HG03558 (cell line): ENCODE results near the gene ZNF865.

Experiments used
- ATAC-seq: cut with Tn5 transposase; IDR thresholded peaks from one replicate; pipeline ENCODE4 v1.9.1; 2021; ENCODE audit warnings: moderate number of reproducible peaks; ENCODE audit not compliant: unreplicated experiment; ENCODE audit errors: extremely low read depth

Gene ZNF865

GRCh38 chr19:55621673-55622231, 16.3 kb downstream of the ZNF865 start:
- ATAC-seq: no peak

GRCh38 chr19:55622242-55622969, 17.0 kb downstream of the ZNF865 start:
- no peak for ATAC-seq

- no peak for ATAC-seq
These were observed 17.7 kb downstream of the ZNF865 start for GRCh38 chr19:55623130-55623529.

- ATAC-seq: no peak
These were observed 18.1 kb downstream of the ZNF865 start for GRCh38 chr19:55623561-55623960.

GRCh38 chr19:55624109-55625003, 18.9 kb downstream of the ZNF865 start, which contains the start of gene ZNF784:
Gene ZNF784, minus strand, starts transcription at chr19:55624566. Its CDS starts 5 bp downstream, at chr19:55624561.
- no peak for ATAC-seq

- ATAC-seq: no peak
These were observed 19.5 kb downstream of the ZNF865 start for GRCh38 chr19:55625004-55625326.

GRCh38 chr19:55626350-55626749, 20.9 kb downstream of the ZNF865 start:
- no peak for ATAC-seq

- no peak for ATAC-seq
These were observed 27.0 kb downstream of the ZNF865 start for GRCh38 chr19:55632463-55632834.

GRCh38 chr19:55633861-55634260, 28.4 kb downstream of the ZNF865 start:
- ATAC-seq: no peak

GRCh38 chr19:55635334-55635717, 29.9 kb downstream of the ZNF865 start:
- ATAC-seq: no peak

- no peak for ATAC-seq
These were observed 30.5 kb downstream of the ZNF865 start for GRCh38 chr19:55635856-55636440.

- no peak for ATAC-seq
These were observed 31.3 kb downstream of the ZNF865 start for GRCh38 chr19:55636723-55637122.

GRCh38 chr19:55637534-55637933, 32.1 kb downstream of the ZNF865 start:
- ATAC-seq: no peak

GRCh38 chr19:55638864-55639359, 33.5 kb downstream of the ZNF865 start:
- no peak for ATAC-seq

GRCh38 chr19:55640043-55640576, 34.7 kb downstream of the ZNF865 start:
- ATAC-seq: no peak

- no peak for ATAC-seq
These were observed 35.4 kb downstream of the ZNF865 start, which contains the start of gene ZNF580 for GRCh38 chr19:55640577-55641425. Gene ZNF580, plus strand, starts transcription at chr19:55641002. Its CDS starts 1,507 bp downstream, at chr19:55642509.

GRCh38 chr19:55641426-55642152, 36.1 kb downstream of the ZNF865 start:
- ATAC-seq: no peak

- no peak for ATAC-seq
These were observed 36.9 kb downstream of the ZNF865 start for GRCh38 chr19:55642153-55643002.
